ENCODE data around the gene CASZ1.

CASZ1 gene

GRCh38 chr1:10594595-10595223, 201.7 kb downstream of the CASZ1 start:
- no peak overlapping the region for H2AFZ ChIP-seq (ENCODE audit: low read depth, low read length)
- H3K27me3 ChIP-seq (ENCODE audit: insufficient read depth, low read length, poor library complexity): no peaks in the 10 kb centered on the region
- peaks cover 2% of the 10 kb centered on the region; the same call in 1 of the 2 replicates for H3K4me1 ChIP-seq (ENCODE audit: insufficient read depth, low read length)
- no peak overlapping the region for H3K4me3 ChIP-seq (ENCODE audit: low read depth in 1 of 2, low read length in 2 of 2)
- no peaks in the 10 kb centered on the region for H3K9me3 ChIP-seq (ENCODE audit: insufficient read depth, low read length, severe bottlenecking)
- no peak for ATAC-seq (ENCODE audit: insufficient read depth, low read depth)
- no peak overlapping the region for H3K27ac ChIP-seq (ENCODE audit: low read length)
- TF ChIP-seq CTCF (IDR thresholded peaks at IDR 0.05; ENCODE audit: borderline replicate concordance, extremely low read depth, low read length, poor library complexity, severe bottlenecking): no peak
- no peak for TF ChIP-seq EZH2 (IDR thresholded peaks at IDR 0.05; ENCODE audit: borderline replicate concordance, low read depth, low read length, severe bottlenecking)
- H3K9ac ChIP-seq (ENCODE audit: low read depth, low read length): no peak overlapping the region
- DNase-seq: no peak
- peaks cover 4% of the 10 kb centered on the region for H4K20me1 ChIP-seq (ENCODE audit: insufficient read depth, low read length)
- H3K4me2 ChIP-seq (ENCODE audit: insufficient read depth, low read length): no peak overlapping the region
- H3K36me3 ChIP-seq (ENCODE audit: insufficient read depth, low read length): no peaks in the 10 kb centered on the region
- no peaks in the 10 kb centered on the region for H3K79me2 ChIP-seq (ENCODE audit: insufficient read depth, low read length)

GRCh38 chr1:10593750-10594149, 202.7 kb downstream of the CASZ1 start:
- no peak overlapping the region for H3K27ac ChIP-seq (ENCODE audit: low read length)
- H4K20me1 ChIP-seq (ENCODE audit: insufficient read depth, low read length): peaks cover 4% of the 10 kb centered on the region
- no peak overlapping the region for H3K9ac ChIP-seq (ENCODE audit: low read depth, low read length)
- H3K79me2 ChIP-seq (ENCODE audit: insufficient read depth, low read length): no peaks in the 10 kb centered on the region
- no peaks in the 10 kb centered on the region for H3K36me3 ChIP-seq (ENCODE audit: insufficient read depth, low read length)
- no peak for ATAC-seq (ENCODE audit: insufficient read depth, low read depth)
- no peaks in the 10 kb centered on the region for H3K9me3 ChIP-seq (ENCODE audit: insufficient read depth, low read length, severe bottlenecking)
- no peak for DNase-seq
- H3K4me2 ChIP-seq (ENCODE audit: insufficient read depth, low read length): no peak overlapping the region
- peaks cover 2% of the 10 kb centered on the region; the same call in 1 of the 2 replicates for H3K4me1 ChIP-seq (ENCODE audit: insufficient read depth, low read length)
- H3K27me3 ChIP-seq (ENCODE audit: insufficient read depth, low read length, poor library complexity): no peaks in the 10 kb centered on the region
- H3K4me3 ChIP-seq (ENCODE audit: low read depth in 1 of 2, low read length in 2 of 2): no peak overlapping the region
- no peak overlapping the region for H2AFZ ChIP-seq (ENCODE audit: low read depth, low read length)
- TF ChIP-seq EZH2 (IDR thresholded peaks at IDR 0.05; ENCODE audit: borderline replicate concordance, low read depth, low read length, severe bottlenecking): no peak
- TF ChIP-seq CTCF (IDR thresholded peaks at IDR 0.05; ENCODE audit: borderline replicate concordance, extremely low read depth, low read length, poor library complexity, severe bottlenecking): no peak

GRCh38 chr1:10592373-10592772, 204.1 kb downstream of the CASZ1 start:
- no peak for ATAC-seq (ENCODE audit: insufficient read depth, low read depth)
- Histone ChIP-seq H3K4me2 (ENCODE audit: insufficient read depth, low read length) (no peak overlapping the region), H3K27me3 (ENCODE audit: insufficient read depth, low read length, poor library complexity) (no peaks in the 10 kb centered on the region)

More at GRCh38 chr1:10592373-10592772, 204.1 kb downstream of the CASZ1 start:
- peaks cover 3% of the 10 kb centered on the region for H4K20me1 ChIP-seq (ENCODE audit: insufficient read depth, low read length)
- no peaks in the 10 kb centered on the region for H3K36me3 ChIP-seq (ENCODE audit: insufficient read depth, low read length)
- no peaks in the 10 kb centered on the region for H3K79me2 ChIP-seq (ENCODE audit: insufficient read depth, low read length)
- no peak overlapping the region for H3K9ac ChIP-seq (ENCODE audit: low read depth, low read length)
- H3K4me1 ChIP-seq (ENCODE audit: insufficient read depth, low read length): peaks cover 2% of the 10 kb centered on the region; the same call in 1 of the 2 replicates
- no peak for TF ChIP-seq EZH2 (IDR thresholded peaks at IDR 0.05; ENCODE audit: borderline replicate concordance, low read depth, low read length, severe bottlenecking)
- no peak for TF ChIP-seq CTCF (IDR thresholded peaks at IDR 0.05; ENCODE audit: borderline replicate concordance, extremely low read depth, low read length, poor library complexity, severe bottlenecking)
- no peak overlapping the region for H3K4me3 ChIP-seq (ENCODE audit: low read depth in 1 of 2, low read length in 2 of 2)
- H2AFZ ChIP-seq (ENCODE audit: low read depth, low read length): no peak overlapping the region
- no peaks in the 10 kb centered on the region for H3K9me3 ChIP-seq (ENCODE audit: insufficient read depth, low read length, severe bottlenecking)
- DNase-seq: no peak
- H3K27ac ChIP-seq (ENCODE audit: low read length): no peak overlapping the region

All from DND-41 (cell line).